Natural killer cell (primary cell): Measurements from ENCODE around the gene INTS7. TPM values are rescaled to one million over a fixed set of nuclear protein-coding genes. Genes with fewer than 3 reads are reported as not detected.

Source experiments
- ATAC-seq, 3 donors: fragments of 150-1000 bp in 2 of 3; fragments of 200-7000 bp in 1 of 3; cut with Tn5 transposase; 1 replicate in 1 of 3; 2 replicates in 2 of 3; pipeline ENCODE4 v1.10.0; 2021; ENCODE audit warnings: mild to moderate bottlenecking in 2 of 3, moderate library complexity in 2 of 3
- DNase-seq, 2 donors: peaks; one replicate each; pipeline versions ENCODE4 v3.0.0 to v3.0.0-alpha.2; 2013 to 2021; ENCODE audit warnings: mixed read lengths in 1 of 2
- H3K27ac ChIP-seq: one replicate; pipeline ENCODE4 v1.5.1; 2013; ENCODE audit warnings: mild to moderate bottlenecking, low read length
- H3K27me3 ChIP-seq: one replicate; pipeline ENCODE4 v1.6.1; 2013; ENCODE audit warnings: low read length; ENCODE audit not compliant: control insufficient read depth, insufficient read depth
- H3K36me3 ChIP-seq: one replicate; pipeline ENCODE4 v1.6.1; 2013; ENCODE audit warnings: low read length; ENCODE audit not compliant: control insufficient read depth, insufficient read depth
- H3K4me1 ChIP-seq: one replicate; pipeline ENCODE4 v1.6.1; 2013; ENCODE audit warnings: low read length; ENCODE audit not compliant: control insufficient read depth, insufficient read depth
- H3K4me3 ChIP-seq: one replicate; pipeline ENCODE4 v1.5.1; 2013; ENCODE audit warnings: low read length
- H3K9me3 ChIP-seq: one replicate; pipeline ENCODE4 v1.6.1; 2013; ENCODE audit warnings: low read length; ENCODE audit not compliant: control insufficient read depth, insufficient read depth
- H3K27ac Mint-ChIP-seq, 2 donors: one replicate each; pipeline ENCODE4 v1.8.0; 2022; ENCODE audit warnings: mild to moderate bottlenecking in 2 of 2, mixed read lengths in 2 of 2, moderate library complexity in 1 of 2
- H3K27me3 Mint-ChIP-seq, 2 donors: one replicate each; pipeline ENCODE4 v1.8.0; 2022; ENCODE audit warnings: low read depth in 2 of 2, mixed read lengths in 2 of 2
- H3K36me3 Mint-ChIP-seq: one replicate; pipeline ENCODE4 v1.8.0; 2022; ENCODE audit warnings: mixed read lengths
- H3K4me1 Mint-ChIP-seq, 2 donors: one replicate each; pipeline ENCODE4 v1.8.0; 2022; ENCODE audit warnings: mixed read lengths in 2 of 2
- H3K4me3 Mint-ChIP-seq: one replicate; pipeline ENCODE4 v1.8.0; 2022; ENCODE audit warnings: mild to moderate bottlenecking, moderate library complexity, mixed read lengths
- H3K9me3 Mint-ChIP-seq, 2 donors: one replicate each; pipeline ENCODE4 v1.8.0; 2022; ENCODE audit warnings: mixed read lengths in 2 of 2
- WGBS: methylation state at CpG from one replicate; pipeline ENCODE4 v1.1.7; 2013; ENCODE audit warnings: missing lambda C conversion rate; ENCODE audit not compliant: insufficient coverage; 5-methylcytosine and 5-hydroxymethylcytosine counted together
- intact Hi-C: fragments of 100-400 bp; cut with micrococcal nuclease; formaldehyde crosslinking; loops from one replicate; pipeline ENCODE4 v1.14.2; 2022
- total RNA-seq, 4 donors: library from RNA; stranded (reverse); fragments of 120-200 nt in 1 of 4; gene quantifications; one replicate each; pipeline versions ENCODE4 v1.2.3 to v1.2.4, GENCODE V29; 2013 to 2022
- TF ChIP-seq, protein P1 (sequence below): fragments of 200-600 bp; IDR thresholded peaks from one replicate; pipeline ENCODE4 v1.8.0; 2022; ENCODE audit warnings: antibody characterized with exemption

INTS7 gene
- total RNA-seq, 3 donors from 2014 or later (not counting 1 experiment from before 2014, with no cell fraction given): 10.0 to 20.3 (median 11.0) TPM

DNA sequence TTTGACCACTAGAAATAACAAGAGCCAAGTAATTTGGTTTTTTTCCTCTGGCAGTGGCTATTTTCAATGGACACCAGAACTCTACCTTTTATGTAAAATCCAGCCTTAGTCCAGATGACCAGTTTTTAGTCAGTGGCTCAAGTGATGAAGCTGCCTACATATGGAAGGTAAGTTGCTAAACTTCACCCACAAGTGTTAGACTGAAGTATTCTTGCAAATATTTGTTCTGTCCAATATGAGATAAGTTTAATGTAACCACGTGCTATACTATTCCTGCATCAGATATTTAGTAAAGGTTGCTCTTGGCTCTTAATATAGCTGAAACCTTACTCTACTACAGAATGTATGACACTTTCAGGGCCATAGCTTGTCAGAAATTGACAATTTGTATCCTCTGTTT lies 36.7 kb upstream of the INTS7 start:
- TF ChIP-seq, protein P1, sequence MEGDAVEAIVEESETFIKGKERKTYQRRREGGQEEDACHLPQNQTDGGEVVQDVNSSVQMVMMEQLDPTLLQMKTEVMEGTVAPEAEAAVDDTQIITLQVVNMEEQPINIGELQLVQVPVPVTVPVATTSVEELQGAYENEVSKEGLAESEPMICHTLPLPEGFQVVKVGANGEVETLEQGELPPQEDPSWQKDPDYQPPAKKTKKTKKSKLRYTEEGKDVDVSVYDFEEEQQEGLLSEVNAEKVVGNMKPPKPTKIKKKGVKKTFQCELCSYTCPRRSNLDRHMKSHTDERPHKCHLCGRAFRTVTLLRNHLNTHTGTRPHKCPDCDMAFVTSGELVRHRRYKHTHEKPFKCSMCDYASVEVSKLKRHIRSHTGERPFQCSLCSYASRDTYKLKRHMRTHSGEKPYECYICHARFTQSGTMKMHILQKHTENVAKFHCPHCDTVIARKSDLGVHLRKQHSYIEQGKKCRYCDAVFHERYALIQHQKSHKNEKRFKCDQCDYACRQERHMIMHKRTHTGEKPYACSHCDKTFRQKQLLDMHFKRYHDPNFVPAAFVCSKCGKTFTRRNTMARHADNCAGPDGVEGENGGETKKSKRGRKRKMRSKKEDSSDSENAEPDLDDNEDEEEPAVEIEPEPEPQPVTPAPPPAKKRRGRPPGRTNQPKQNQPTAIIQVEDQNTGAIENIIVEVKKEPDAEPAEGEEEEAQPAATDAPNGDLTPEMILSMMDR: no peak
- Mint-ChIP-seq H3K27ac (no peak overlapping the region), H3K9me3 (no peaks in the 10 kb centered on the region), H3K4me3 (no peak overlapping the region), H3K36me3 (no peaks in the 10 kb centered on the region), H3K4me1 (no peaks in the 10 kb centered on the region), H3K27me3 (no peaks in the 10 kb centered on the region)
- H3K4me1 ChIP-seq: no peaks in the 10 kb centered on the region
- H3K4me3 ChIP-seq: no peak overlapping the region
- no peaks in the 10 kb centered on the region for H3K9me3 ChIP-seq
- no peak overlapping the region for H3K27ac ChIP-seq
- H3K36me3 ChIP-seq: no peaks in the 10 kb centered on the region
- no peak for ATAC-seq
- intact Hi-C loops: no loop called here
- DNase-seq: no peak
- no CpG with 5 or more reads among the region's 1 CpG for WGBS
- no peaks in the 10 kb centered on the region for H3K27me3 ChIP-seq

DNA sequence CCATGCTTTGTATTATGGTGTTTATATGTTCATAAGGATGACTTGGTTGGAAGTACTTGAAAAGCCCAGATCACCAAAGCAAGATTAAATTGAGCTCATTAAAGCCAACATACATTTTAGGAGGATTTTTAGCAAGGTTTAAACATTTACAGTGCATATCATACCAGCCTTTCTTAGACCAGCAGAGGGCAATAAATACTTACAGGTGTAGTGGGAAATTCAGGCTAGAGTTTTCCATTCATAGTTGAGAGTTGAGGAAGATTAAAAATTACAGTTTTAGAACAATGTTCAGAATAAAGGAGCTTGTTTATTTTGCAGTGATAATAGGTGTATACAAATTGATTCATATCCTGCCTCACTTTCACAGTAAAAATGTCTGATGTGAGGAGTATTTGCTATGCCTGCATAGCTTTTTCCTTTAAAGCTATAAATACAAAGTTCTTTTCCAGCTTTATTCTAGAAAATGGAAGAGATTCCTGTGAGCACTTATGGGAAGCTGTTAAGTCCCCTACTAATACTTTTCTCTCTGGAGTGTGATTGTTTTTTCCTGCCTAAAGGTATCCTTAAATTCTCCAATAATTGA lies 35.5 kb upstream of the INTS7 start:
- DNase-seq: peak in 1 of 2 donors; percentile 71
- no peaks in the 10 kb centered on the region for H3K27me3 Mint-ChIP-seq
- Histone ChIP-seq H3K9me3 (no peaks in the 10 kb centered on the region), H3K27me3 (no peaks in the 10 kb centered on the region), H3K4me3 (no peak overlapping the region), H3K36me3 (no peaks in the 10 kb centered on the region), H3K27ac (no peak overlapping the region), H3K4me1 (no peaks in the 10 kb centered on the region)
- no peaks in the 10 kb centered on the region for H3K36me3 Mint-ChIP-seq
- H3K27ac Mint-ChIP-seq: no peak overlapping the region
- peak in 2 of 3 donors; percentile 72 to 75 for ATAC-seq
- H3K9me3 Mint-ChIP-seq: no peaks in the 10 kb centered on the region
- no peaks in the 10 kb centered on the region for H3K4me1 Mint-ChIP-seq
- TF ChIP-seq, protein P1: peak; percentile 80
- intact Hi-C loops: loop anchor here (1.0 kb wide), 2 partner anchors 220 to 297 kb away; no protein-coding TSS in a partner anchor
- H3K4me3 Mint-ChIP-seq: no peak overlapping the region

DNA sequence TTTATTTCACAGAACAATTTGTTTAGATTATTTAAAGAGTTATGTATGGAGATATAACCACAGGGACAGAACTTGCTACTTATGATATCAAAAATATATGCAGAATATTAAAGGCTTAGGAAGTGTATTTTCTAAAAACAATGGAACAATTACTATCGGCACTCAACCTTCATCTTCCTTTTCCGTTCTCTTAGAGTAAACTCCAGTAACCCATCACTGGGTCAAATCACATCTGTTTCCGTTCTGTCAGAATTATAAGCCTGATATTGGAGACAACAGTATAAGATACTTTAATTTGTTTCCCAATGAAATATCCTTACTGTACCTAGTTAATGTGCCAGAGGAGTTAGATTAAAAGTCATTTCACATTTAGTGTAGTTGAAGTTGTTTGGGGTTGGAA lies 32.4 kb upstream of the INTS7 start:
- no peak overlapping the region for H3K27ac Mint-ChIP-seq
- Histone ChIP-seq H3K4me1 (no peaks in the 10 kb centered on the region), H3K4me3 (no peak overlapping the region), H3K27ac (no peak overlapping the region), H3K36me3 (no peaks in the 10 kb centered on the region), H3K9me3 (no peaks in the 10 kb centered on the region), H3K27me3 (no peaks in the 10 kb centered on the region)
- DNase-seq (no peak), ATAC-seq (no peak)
- H3K27me3 Mint-ChIP-seq: no peaks in the 10 kb centered on the region
- H3K4me1 Mint-ChIP-seq: no peaks in the 10 kb centered on the region
- WGBS: 100% methylated on average over 2 of the region's 3 CpGs
- no peak overlapping the region for H3K4me3 Mint-ChIP-seq
- TF ChIP-seq, protein P1: no peak
- intact Hi-C loops: no loop called here
- no peaks in the 10 kb centered on the region for H3K36me3 Mint-ChIP-seq
- H3K9me3 Mint-ChIP-seq: no peaks in the 10 kb centered on the region
